ENCODE data around the gene TXNRD2. TPM values are rescaled to one million over a fixed set of nuclear protein-coding genes. Genes with fewer than 3 reads are reported as not detected.

Gene TXNRD2
- total RNA-seq, 1 experiment from 2014 or later: 22.9 TPM

DNA sequence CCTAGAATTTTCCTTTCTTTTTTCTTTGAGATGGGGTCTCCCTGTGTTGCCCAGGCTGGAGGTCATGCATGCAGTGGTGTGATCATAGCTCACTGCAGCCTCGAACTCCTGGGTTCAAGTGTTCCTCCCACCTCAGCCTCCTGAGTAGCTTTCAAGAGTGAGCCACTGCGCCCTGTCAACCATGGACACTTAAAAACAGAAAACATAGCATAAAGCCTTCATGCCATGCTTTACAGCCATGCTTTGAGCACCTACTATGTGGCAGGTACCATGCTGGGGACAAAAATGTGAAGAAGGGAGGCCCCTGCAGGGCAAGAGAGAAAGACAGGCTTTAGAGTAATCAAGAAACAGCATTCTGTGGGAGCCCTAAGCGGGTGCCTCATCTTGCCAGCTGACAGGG is 73.3 kb downstream of the TXNRD2 start:
- H4K20me1 ChIP-seq (ENCODE audit: control insufficient read depth, insufficient read depth, insufficient read length): no peaks in the 10 kb centered on the region
- no peak overlapping the region for H2AK5ac ChIP-seq (ENCODE audit: insufficient read length, low read length)
- no peak overlapping the region for H4K5ac ChIP-seq (ENCODE audit: insufficient read length, low read depth, low read length)
- no peak overlapping the region for H3K27ac ChIP-seq (ENCODE audit: insufficient read length, low read depth, low read length)
- WGBS (ENCODE audit: extremely low coverage, insufficient read length, low lambda C conversion rate): no CpG with 5 or more reads among the region's 3 CpGs
- Mint-ChIP-seq H3K4me3 (no peak overlapping the region), H3K9me3 (no peaks in the 10 kb centered on the region), H3K4me1 (peaks cover 17 to 24% of the 10 kb centered on the region in 2 experiments), H3K27ac (peak overlapping the region in 2 of 3 experiments; percentile 57 to 76; a peak in 3 of 7 replicates), H3K27me3 (ENCODE audit: low read depth) (no peaks in the 10 kb centered on the region), H3K36me3 (ENCODE audit: insufficient read depth in 1 of 3, low read depth in 3 of 3) (no peaks in the 10 kb centered on the region)
- TF ChIP-seq, protein P1, sequence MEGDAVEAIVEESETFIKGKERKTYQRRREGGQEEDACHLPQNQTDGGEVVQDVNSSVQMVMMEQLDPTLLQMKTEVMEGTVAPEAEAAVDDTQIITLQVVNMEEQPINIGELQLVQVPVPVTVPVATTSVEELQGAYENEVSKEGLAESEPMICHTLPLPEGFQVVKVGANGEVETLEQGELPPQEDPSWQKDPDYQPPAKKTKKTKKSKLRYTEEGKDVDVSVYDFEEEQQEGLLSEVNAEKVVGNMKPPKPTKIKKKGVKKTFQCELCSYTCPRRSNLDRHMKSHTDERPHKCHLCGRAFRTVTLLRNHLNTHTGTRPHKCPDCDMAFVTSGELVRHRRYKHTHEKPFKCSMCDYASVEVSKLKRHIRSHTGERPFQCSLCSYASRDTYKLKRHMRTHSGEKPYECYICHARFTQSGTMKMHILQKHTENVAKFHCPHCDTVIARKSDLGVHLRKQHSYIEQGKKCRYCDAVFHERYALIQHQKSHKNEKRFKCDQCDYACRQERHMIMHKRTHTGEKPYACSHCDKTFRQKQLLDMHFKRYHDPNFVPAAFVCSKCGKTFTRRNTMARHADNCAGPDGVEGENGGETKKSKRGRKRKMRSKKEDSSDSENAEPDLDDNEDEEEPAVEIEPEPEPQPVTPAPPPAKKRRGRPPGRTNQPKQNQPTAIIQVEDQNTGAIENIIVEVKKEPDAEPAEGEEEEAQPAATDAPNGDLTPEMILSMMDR (conservative IDR thresholded peaks at IDR 0.05): peak; percentile 34; the same call in 2 of the 3 replicates
- no peak overlapping the region for H3K4ac ChIP-seq (ENCODE audit: low read depth, low read length)
- H2AFZ ChIP-seq (ENCODE audit: low read length): no peak overlapping the region
- no peak overlapping the region for H3T11ph ChIP-seq (ENCODE audit: low read length)
- no peaks in the 10 kb centered on the region for H3K79me1 ChIP-seq (ENCODE audit: insufficient read depth, low read depth, low read length, poor library complexity, severe bottlenecking)
- H3K27me3 ChIP-seq (ENCODE audit: insufficient read depth, low read length): no peaks in the 10 kb centered on the region
- H3K9me3 ChIP-seq (ENCODE audit: control insufficient read depth, low read depth, low read length): no peaks in the 10 kb centered on the region
- H3K23ac ChIP-seq (ENCODE audit: insufficient read length, low read depth, low read length): no peak overlapping the region
- H3K18ac ChIP-seq (ENCODE audit: insufficient read length, low read depth, low read length): no peak overlapping the region
- H3K79me2 ChIP-seq (ENCODE audit: insufficient read depth, low read length): no peaks in the 10 kb centered on the region
- H3K56ac ChIP-seq (ENCODE audit: insufficient read length, low read depth, low read length): no peak overlapping the region
- H2BK12ac ChIP-seq (ENCODE audit: insufficient read length, low read depth, low read length): no peak overlapping the region
- H3K4me1 ChIP-seq (ENCODE audit: insufficient read depth, low read length): no peaks in the 10 kb centered on the region; the same call in 1 of the 2 replicates
- H3K14ac ChIP-seq (ENCODE audit: insufficient read depth, low read length): no peak overlapping the region
- no peak overlapping the region for H4K91ac ChIP-seq (ENCODE audit: insufficient read length, low read depth, low read length)
- H2BK120ac ChIP-seq (ENCODE audit: low read depth, low read length, poor library complexity, severe bottlenecking): no peak overlapping the region
- no peak overlapping the region for H2BK15ac ChIP-seq (ENCODE audit: low read depth, low read length)
- DNase-seq: peak; percentile 26
- H2BK20ac ChIP-seq (ENCODE audit: low read depth, low read length, poor library complexity, severe bottlenecking): no peak overlapping the region
- H3K4me2 ChIP-seq (ENCODE audit: insufficient read depth, insufficient read length, low read length): no peak overlapping the region
- no peak overlapping the region for H3K9ac ChIP-seq (ENCODE audit: extremely low read depth, insufficient read length, low read length)
- H2BK5ac ChIP-seq (ENCODE audit: insufficient read length, low read length): no peak overlapping the region
- no peak overlapping the region for H4K8ac ChIP-seq (replicated peaks; ENCODE audit: insufficient read length, low read depth, low read length)
- H3K23me2 ChIP-seq (ENCODE audit: insufficient read length, low read depth, low read length, poor library complexity, severe bottlenecking): no peaks in the 10 kb centered on the region
